ENCODE measurements around the gene EVL. TPM values are rescaled to one million over a fixed set of nuclear protein-coding genes. Genes with fewer than 3 reads are reported as not detected.

The EVL gene
- total and polyA plus RNA-seq, 2 of the 8 experiments (the other 6 are each of a cell fraction or from before 2014, with no cell fraction given), result 30.7 to 64.6 TPM

- TF ChIP-seq SAP30 (IDR thresholded peaks at IDR 0.05; ENCODE audit: insufficient read depth, insufficient replicate concordance, low read length), result no peak
- TF ChIP-seq POLR2AphosphoS5 (IDR thresholded peaks at IDR 0.05; ENCODE audit: low read depth, low read length), result no peak
- no peak for TF ChIP-seq CTBP2 (IDR thresholded peaks at IDR 0.05; ENCODE audit: borderline replicate concordance, insufficient read depth, insufficient read length, low read length)
- TF ChIP-seq CHD2 (IDR thresholded peaks at IDR 0.05; ENCODE audit: low read length), result no peak
- no peak for TF ChIP-seq ZNF274 (IDR thresholded peaks at IDR 0.05; ENCODE audit: borderline replicate concordance, extremely low read depth, low read length)
- TF ChIP-seq BACH1 (IDR thresholded peaks at IDR 0.05; ENCODE audit: low read length), result no peak
Observed at GRCh38 chr14:100191584-100192249, 126.5 kb downstream of the EVL start (continued).

Measured in H1 (cell line).